Panc1 (cell line): ENCODE measurements around the gene EXOC3L4. TPM values are rescaled to one million over a fixed set of nuclear protein-coding genes. Genes with fewer than 3 reads are reported as not detected.

Experiments used
- ATAC-seq: fragments of 200-7000 bp; cut with Tn5 transposase; 2 replicates; pipeline ENCODE4 v1.9.1; 2020; ENCODE audit warnings: mild to moderate bottlenecking, moderate library complexity
- BruUV-seq: library from RNA; stranded (reverse); fragments of 400-500 nt; replicated peaks from 2 replicates; lab custom pipeline; 2021; lab: Mats Ljungman, UMichigan
- CTCF ChIA-PET: fragments of 300-600 bp; sonication (Branson Sonifier 250); formaldehyde crosslinking; loops from one replicate; lab custom pipeline; 2022; ENCODE audit warnings: antibody characterized with exemption; lab: Charles Lee
- POLR2A ChIA-PET: fragments of 300-600 bp; sonication (Branson Sonifier 250); formaldehyde crosslinking; loops from one replicate; lab custom pipeline; 2022; ENCODE audit warnings: antibody characterized with exemption; lab: Charles Lee
- DNase-seq: peaks from one replicate; pipeline ENCODE4 v3.0.0-alpha.2; 2010; ENCODE audit warnings: low read depth, low spot score
- H3K27ac ChIP-seq: 2 replicates; pipeline ENCODE4 v1.5.1; 2011; ENCODE audit warnings: mild to moderate bottlenecking, low read length, inconsistent platforms
- H3K27me3 ChIP-seq: fragments of 200-500 bp; sonication (Bioruptor generic); 2 replicates; pipeline ENCODE4 v1.6.0; 2014; ENCODE audit warnings: low read length, inconsistent platforms; ENCODE audit not compliant: control insufficient read depth, insufficient read depth
- H3K36me3 ChIP-seq: fragments of 200-500 bp; sonication (Bioruptor generic); 2 replicates; pipeline ENCODE4 v1.5.1; 2014; ENCODE audit warnings: inconsistent platforms, mild to moderate bottlenecking, low read length, moderate library complexity; ENCODE audit not compliant: control insufficient read depth, insufficient read depth
- H3K4me1 ChIP-seq: 2 replicates; pipeline ENCODE4 v1.5.1; 2011; ENCODE audit warnings: inconsistent platforms, mild to moderate bottlenecking, low read length, moderate library complexity; ENCODE audit not compliant: control insufficient read depth, insufficient read depth
- H3K4me3 ChIP-seq, 2 experiments: 2 replicates each; pipeline ENCODE4 v1.5.1; 2011 to 2012; ENCODE audit warnings: low read depth in 2 of 2, low read length in 2 of 2, mild to moderate bottlenecking in 2 of 2, inconsistent platforms in 1 of 2, moderate library complexity in 1 of 2
- H3K9me3 ChIP-seq: fragments of 200-500 bp; sonication (Bioruptor generic); 2 replicates; pipeline ENCODE4 v1.5.1; 2014; ENCODE audit warnings: low read depth, mild to moderate bottlenecking, inconsistent platforms, low read length, moderate library complexity; ENCODE audit not compliant: control insufficient read depth, insufficient read depth
- CTCF ChIP-seq: fragments of 450-650 bp; IDR thresholded peaks from 2 replicates; pipeline ENCODE4 v1.5.1; 2017; ENCODE audit warnings: mild to moderate bottlenecking
- POLR2AphosphoS5 ChIP-seq: IDR thresholded peaks from 2 replicates; pipeline ENCODE4 v1.6.1; 2012; ENCODE audit warnings: mild to moderate bottlenecking, low read depth, low read length, moderate library complexity
- REST ChIP-seq, 2 experiments: IDR thresholded peaks; 2 replicates each; pipeline ENCODE4 v1.6.1; 2011 to 2012; ENCODE audit warnings: low read depth in 2 of 2, control low read depth in 1 of 2, low read length in 1 of 2, mild to moderate bottlenecking in 1 of 2, moderate library complexity in 1 of 2; ENCODE audit not compliant: insufficient read depth in 1 of 2
- SIN3A ChIP-seq: IDR thresholded peaks from 2 replicates; pipeline ENCODE4 v1.6.1; 2012; ENCODE audit warnings: low read depth, mild to moderate bottlenecking, low read length, moderate library complexity, borderline replicate concordance; ENCODE audit not compliant: insufficient read depth
- TCF7L2 ChIP-seq: IDR thresholded peaks from 2 replicates; pipeline ENCODE4 v1.6.1; 2011; ENCODE audit warnings: mild to moderate bottlenecking, low read depth, low read length, inconsistent platforms
- in situ Hi-C: cut with HindIII; loops from 2 replicates; pipeline ENCODE4 v1.10.0; 2016; ENCODE audit warnings: low sequenced_read_pairs, low pct_unique_long_range_greater_than_20kb
- intact Hi-C: fragments of 100-400 bp; cut with micrococcal nuclease; formaldehyde crosslinking; loops from one replicate; pipeline ENCODE4 v1.10.0; 2022; ENCODE audit not compliant: unreplicated experiment
- total RNA-seq: library from RNA; stranded (reverse); gene quantifications from one replicate; pipeline ENCODE4 v1.2.1, GENCODE V29; 2021; ENCODE audit not compliant: unreplicated experiment

The EXOC3L4 gene
- total RNA-seq, 1 experiment from 2014 or later = 2.6 TPM

- Histone ChIP-seq H3K4me3 (no peak overlapping the region), H3K4me1 (peaks cover 10% of the 10 kb centered on the region; the same call in 1 of the 2 replicates), H3K27ac (no peak overlapping the region), H3K27me3 (no peaks in the 10 kb centered on the region), H3K36me3 (no peaks in the 10 kb centered on the region), H3K9me3 (no peaks in the 10 kb centered on the region)
- no TSS peak for BruUV-seq
- DNase-seq (no peak), ATAC-seq (no peak)
- CTCF ChIA-PET = interaction anchor here (0.6 to 1.4 kb wide), 3 partner anchors 8 to 186 kb away, joined by 4 to 5 read pairs (median 4); no protein-coding TSS in a partner anchor
- POLR2A ChIA-PET = interaction anchor here (0.6 kb wide), 1 partner anchor 9 kb away, joined by 3 read pairs; no protein-coding TSS in a partner anchor
- in situ Hi-C loops = no loop called here
- intact Hi-C loops = no loop called here
- TF ChIP-seq TCF7L2 (no peak), SIN3A (no peak), POLR2AphosphoS5 (no peak), REST (IDR thresholded peaks at IDR 0.05; ENCODE audit: insufficient read depth in 1 of 2, low read depth in 2 of 2, low read length in 1 of 2) (no peak), CTCF (no peak)
These were observed 1.9 kb downstream of the EXOC3L4 start for GRCh38 chr14:103096387-103096786.

GRCh38 chr14:103097244-103097993, 2.9 kb downstream of the EXOC3L4 start:
- DNase-seq (no peak), ATAC-seq (no peak)
- in situ Hi-C loops = no loop called here
- POLR2A ChIA-PET = no interaction called here
- no TSS peak for BruUV-seq
- intact Hi-C loops = no loop called here
- CTCF ChIA-PET = no interaction called here
- TF ChIP-seq SIN3A (no peak), TCF7L2 (no peak), CTCF (no peak)
- H3K27me3 ChIP-seq = no peaks in the 10 kb centered on the region
- no peaks in the 10 kb centered on the region for H3K36me3 ChIP-seq
- H3K4me3 ChIP-seq = no peak overlapping the region
- H3K27ac ChIP-seq = no peak overlapping the region
- peaks cover 10% of the 10 kb centered on the region; the same call in 1 of the 2 replicates for H3K4me1 ChIP-seq
- H3K9me3 ChIP-seq = no peaks in the 10 kb centered on the region
